KMS-11 (cell line): ENCODE results near the gene CDH22.

ENCODE experiments used
- H2AFZ ChIP-seq: fragments of 200-600 bp; sonication (generic); 2 replicates; pipeline ENCODE4 v1.6.1; 2016; ENCODE audit warnings: antibody characterized with exemption, mixed run types, low read depth
- H3K27ac ChIP-seq: fragments of 200-600 bp; sonication (generic); 2 replicates; pipeline ENCODE4 v1.6.1; 2016; ENCODE audit warnings: mild to moderate bottlenecking, mixed run types
- H3K27me3 ChIP-seq: fragments of 200-600 bp; sonication (generic); 2 replicates; pipeline ENCODE4 v1.6.1; 2017; ENCODE audit warnings: mild to moderate bottlenecking, low read depth, mixed run types, moderate library complexity; ENCODE audit not compliant: insufficient read depth
- H3K36me3 ChIP-seq: fragments of 200-600 bp; sonication (generic); 2 replicates; pipeline ENCODE4 v1.6.1; 2017; ENCODE audit warnings: mild to moderate bottlenecking, mixed run types; ENCODE audit not compliant: insufficient read depth
- H3K4me1 ChIP-seq: fragments of 200-600 bp; sonication (generic); 2 replicates; pipeline ENCODE4 v1.6.1; 2016; ENCODE audit warnings: mild to moderate bottlenecking, low read depth, mixed run types; ENCODE audit not compliant: poor library complexity, severe bottlenecking
- H3K4me2 ChIP-seq: fragments of 200-600 bp; sonication (generic); 2 replicates; pipeline ENCODE4 v1.7.0; 2016; ENCODE audit warnings: mild to moderate bottlenecking, mixed run types
- H3K4me3 ChIP-seq: fragments of 200-600 bp; sonication (generic); IDR thresholded peaks from 2 replicates; pipeline ENCODE4 v1.6.1; 2017; ENCODE audit warnings: low read depth, low read length, mixed read lengths; ENCODE audit not compliant: insufficient read depth
- H3K79me2 ChIP-seq: fragments of 200-600 bp; sonication (generic); 2 replicates; pipeline ENCODE4 v1.6.1; 2016; ENCODE audit warnings: low read depth, mixed run types; ENCODE audit not compliant: insufficient read depth
- H3K9ac ChIP-seq: fragments of 200-600 bp; sonication (generic); 2 replicates; pipeline ENCODE4 v1.6.1; 2016; ENCODE audit warnings: mild to moderate bottlenecking, mixed run types
- H4K20me1 ChIP-seq: fragments of 200-600 bp; sonication (generic); 2 replicates; pipeline ENCODE4 v1.6.1; 2016; ENCODE audit warnings: mild to moderate bottlenecking, mixed run types; ENCODE audit not compliant: insufficient read depth
- TF ChIP-seq, protein P1 (sequence below): fragments of 200-600 bp; sonication (generic); conservative IDR thresholded peaks from 2 replicates; pipeline ENCODE4 v1.6.1; 2017; ENCODE audit warnings: low read depth, mild to moderate bottlenecking, antibody characterized with exemption, low read length, moderate library complexity, mixed read lengths

The CDH22 gene

DNA sequence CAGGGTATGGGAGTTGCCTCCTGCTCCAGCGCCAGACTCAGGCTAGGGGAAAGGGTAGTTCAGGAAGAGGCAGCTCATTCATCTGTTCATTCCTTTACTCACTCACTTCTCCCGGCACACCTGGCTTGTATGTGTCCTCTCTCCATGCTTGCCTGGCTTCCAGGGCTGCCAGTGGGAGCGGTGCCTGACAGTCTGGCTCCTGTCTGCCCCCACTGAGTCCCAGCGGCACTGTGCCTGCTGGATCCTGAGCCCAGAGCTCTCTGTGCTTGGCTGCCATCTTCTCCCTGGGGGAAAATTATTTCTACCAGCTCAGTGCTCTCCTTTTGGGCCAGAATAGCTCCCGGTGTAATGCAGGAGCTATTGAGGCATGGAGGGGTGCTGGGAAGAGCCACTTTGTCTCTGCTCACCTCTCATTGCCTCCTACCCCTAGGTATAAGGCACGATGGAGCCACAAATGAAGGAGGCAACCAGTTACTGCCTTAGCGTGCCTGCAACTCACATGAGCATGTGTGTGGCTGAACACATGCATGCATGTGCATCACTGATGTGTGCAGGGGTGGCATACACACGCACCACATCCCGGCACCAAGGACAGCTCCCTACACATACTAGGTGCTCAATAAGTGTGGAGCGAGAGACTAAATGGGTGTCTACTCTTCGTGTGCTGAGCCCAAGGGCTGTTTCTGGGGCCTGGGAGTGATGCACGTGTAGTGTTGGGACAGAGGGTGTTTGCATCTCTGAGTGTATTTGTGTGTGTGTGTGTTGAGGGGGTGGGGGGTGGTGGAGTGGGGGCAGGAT lies 46.6 kb downstream of the CDH22 start:
- no peak overlapping the region for H3K4me3 ChIP-seq
- H3K4me1 ChIP-seq, result no peaks in the 10 kb centered on the region
- no peak overlapping the region for H3K4me2 ChIP-seq
- no peaks in the 10 kb centered on the region for H4K20me1 ChIP-seq
- no peaks in the 10 kb centered on the region for H3K36me3 ChIP-seq
- H3K9ac ChIP-seq, result no peak overlapping the region
- no peak overlapping the region for H3K27ac ChIP-seq
- no peaks in the 10 kb centered on the region for H3K79me2 ChIP-seq
- TF ChIP-seq, protein P1, sequence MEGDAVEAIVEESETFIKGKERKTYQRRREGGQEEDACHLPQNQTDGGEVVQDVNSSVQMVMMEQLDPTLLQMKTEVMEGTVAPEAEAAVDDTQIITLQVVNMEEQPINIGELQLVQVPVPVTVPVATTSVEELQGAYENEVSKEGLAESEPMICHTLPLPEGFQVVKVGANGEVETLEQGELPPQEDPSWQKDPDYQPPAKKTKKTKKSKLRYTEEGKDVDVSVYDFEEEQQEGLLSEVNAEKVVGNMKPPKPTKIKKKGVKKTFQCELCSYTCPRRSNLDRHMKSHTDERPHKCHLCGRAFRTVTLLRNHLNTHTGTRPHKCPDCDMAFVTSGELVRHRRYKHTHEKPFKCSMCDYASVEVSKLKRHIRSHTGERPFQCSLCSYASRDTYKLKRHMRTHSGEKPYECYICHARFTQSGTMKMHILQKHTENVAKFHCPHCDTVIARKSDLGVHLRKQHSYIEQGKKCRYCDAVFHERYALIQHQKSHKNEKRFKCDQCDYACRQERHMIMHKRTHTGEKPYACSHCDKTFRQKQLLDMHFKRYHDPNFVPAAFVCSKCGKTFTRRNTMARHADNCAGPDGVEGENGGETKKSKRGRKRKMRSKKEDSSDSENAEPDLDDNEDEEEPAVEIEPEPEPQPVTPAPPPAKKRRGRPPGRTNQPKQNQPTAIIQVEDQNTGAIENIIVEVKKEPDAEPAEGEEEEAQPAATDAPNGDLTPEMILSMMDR, result no peak
- H2AFZ ChIP-seq, result no peak overlapping the region
- H3K27me3 ChIP-seq, result peaks cover 41% of the 10 kb centered on the region; the same call in 1 of the 2 replicates

DNA sequence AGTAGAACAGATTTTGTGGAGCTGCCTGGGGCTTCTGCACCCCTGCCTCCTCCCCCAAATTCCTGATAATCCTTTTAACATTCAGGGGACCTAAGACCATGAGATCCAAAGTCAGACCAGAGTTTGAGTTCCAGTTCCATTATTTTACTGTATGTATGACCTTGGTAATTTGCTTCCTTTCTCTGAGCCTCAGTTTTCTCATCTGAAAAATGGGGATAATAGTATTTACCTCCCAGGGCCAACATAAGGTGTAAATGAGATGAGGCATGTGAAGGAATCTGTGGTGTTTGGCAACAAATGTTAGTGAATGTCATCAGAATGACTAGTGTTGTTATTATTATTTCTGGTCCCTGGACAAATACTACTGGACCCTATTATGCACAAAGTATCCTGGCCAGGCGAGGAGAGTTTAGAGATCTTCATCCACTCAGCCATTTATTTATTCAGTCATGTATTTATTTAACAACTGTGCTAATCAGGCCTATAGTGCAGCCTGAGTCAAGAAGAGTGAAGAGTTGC lies 47.3 kb downstream of the CDH22 start:
- no peak overlapping the region for H3K9ac ChIP-seq
- H3K4me3 ChIP-seq, result no peak overlapping the region
- no peaks in the 10 kb centered on the region for H3K4me1 ChIP-seq
- H3K4me2 ChIP-seq, result no peak overlapping the region
- H2AFZ ChIP-seq, result no peak overlapping the region
- H4K20me1 ChIP-seq, result no peaks in the 10 kb centered on the region
- H3K79me2 ChIP-seq, result no peaks in the 10 kb centered on the region
- peaks cover 43% of the 10 kb centered on the region; the same call in 1 of the 2 replicates for H3K27me3 ChIP-seq
- TF ChIP-seq, protein P1, result no peak
- H3K36me3 ChIP-seq, result no peaks in the 10 kb centered on the region
- H3K27ac ChIP-seq, result no peak overlapping the region

DNA sequence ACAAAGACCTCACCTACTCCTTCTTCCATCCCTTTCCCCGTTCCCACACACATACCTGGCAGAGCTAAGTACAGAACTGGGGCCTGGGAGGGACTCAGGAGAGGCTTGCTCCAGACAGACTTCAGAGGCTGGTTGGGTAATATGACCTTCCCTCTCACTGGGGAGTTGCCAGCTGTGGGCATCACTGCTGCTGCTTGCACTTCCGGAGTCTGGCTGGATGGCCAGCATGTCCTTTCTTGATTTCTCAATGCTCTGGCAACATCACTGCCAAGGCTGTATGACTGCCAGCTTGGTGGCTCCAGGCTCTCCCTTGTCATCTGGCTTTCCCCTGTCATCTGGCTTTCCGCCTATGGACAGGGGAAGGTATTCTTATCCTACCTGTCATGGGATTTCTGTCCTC lies 47.8 kb downstream of the CDH22 start:
- Histone ChIP-seq H3K36me3 (no peaks in the 10 kb centered on the region), H3K27ac (no peak overlapping the region), H2AFZ (no peak overlapping the region), H4K20me1 (no peaks in the 10 kb centered on the region), H3K4me1 (no peaks in the 10 kb centered on the region), H3K4me2 (no peak overlapping the region), H3K9ac (no peak overlapping the region), H3K27me3 (peaks cover 44% of the 10 kb centered on the region), H3K4me3 (no peak overlapping the region), H3K79me2 (no peaks in the 10 kb centered on the region)
- TF ChIP-seq, protein P1, result no peak

DNA sequence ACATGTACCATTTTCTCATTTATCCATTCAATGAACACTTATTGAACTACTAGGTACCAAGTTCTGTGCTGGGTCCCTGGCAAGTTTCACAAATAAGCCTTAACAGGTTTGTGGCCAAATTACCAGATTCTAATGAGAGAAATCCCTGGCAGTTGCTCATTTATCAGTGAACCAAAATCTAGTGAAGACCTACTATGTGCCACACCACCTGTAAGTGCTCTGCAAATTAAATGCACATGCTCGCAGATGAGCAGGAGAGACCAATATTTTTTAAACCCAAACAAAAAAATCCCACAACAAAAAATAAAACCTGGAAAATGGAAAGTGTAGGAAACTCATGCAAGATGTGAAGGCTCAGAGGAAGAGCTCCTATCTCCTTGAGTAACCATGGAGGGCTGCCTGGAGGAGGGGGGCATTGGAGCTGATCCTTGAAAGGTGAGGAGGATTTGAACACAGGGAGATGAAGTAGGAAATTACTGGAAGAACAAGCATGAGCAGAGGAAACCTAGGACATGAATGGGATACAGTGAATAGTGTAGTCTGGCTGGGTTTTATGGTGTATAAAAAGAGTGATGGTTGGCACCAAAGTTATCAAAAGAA lies 48.9 kb downstream of the CDH22 start:
- no peak overlapping the region for H2AFZ ChIP-seq
- H3K79me2 ChIP-seq, result no peaks in the 10 kb centered on the region
- H3K4me2 ChIP-seq, result no peak overlapping the region
- no peak overlapping the region for H3K27ac ChIP-seq
- TF ChIP-seq, protein P1, result no peak
- no peaks in the 10 kb centered on the region for H4K20me1 ChIP-seq
- H3K9ac ChIP-seq, result no peak overlapping the region
- peaks cover 51% of the 10 kb centered on the region for H3K27me3 ChIP-seq
- no peaks in the 10 kb centered on the region for H3K36me3 ChIP-seq
- H3K4me1 ChIP-seq, result no peaks in the 10 kb centered on the region
- no peak overlapping the region for H3K4me3 ChIP-seq
